ENCODE measurements around the gene PLEKHM3. TPM values are rescaled to one million over a fixed set of nuclear protein-coding genes. Genes with fewer than 3 reads are reported as not detected.

PLEKHM3 gene
- total RNA-seq, 1 donor from 2014 or later: 18.5 TPM

DNA sequence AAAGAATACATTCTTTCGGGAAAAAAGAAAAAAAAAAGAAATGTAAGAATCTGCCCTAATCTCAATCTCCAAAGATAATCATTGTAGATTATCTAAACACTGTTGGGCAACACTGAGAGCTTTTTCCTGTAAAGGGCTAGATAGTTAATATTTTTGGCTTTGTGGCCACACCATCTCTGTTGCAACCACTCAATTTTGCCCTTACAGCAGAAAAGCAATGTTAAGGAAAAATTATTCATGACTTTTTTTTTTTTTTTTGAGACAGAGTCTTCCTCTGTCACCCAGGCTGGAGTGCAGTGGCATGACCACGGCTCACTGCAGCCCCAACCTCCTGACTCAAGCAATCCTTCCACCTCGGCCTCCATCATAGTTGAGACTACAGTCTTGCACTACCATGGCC, 238.3 kb downstream of the PLEKHM3 start:
- no peak for DNase-seq

DNA sequence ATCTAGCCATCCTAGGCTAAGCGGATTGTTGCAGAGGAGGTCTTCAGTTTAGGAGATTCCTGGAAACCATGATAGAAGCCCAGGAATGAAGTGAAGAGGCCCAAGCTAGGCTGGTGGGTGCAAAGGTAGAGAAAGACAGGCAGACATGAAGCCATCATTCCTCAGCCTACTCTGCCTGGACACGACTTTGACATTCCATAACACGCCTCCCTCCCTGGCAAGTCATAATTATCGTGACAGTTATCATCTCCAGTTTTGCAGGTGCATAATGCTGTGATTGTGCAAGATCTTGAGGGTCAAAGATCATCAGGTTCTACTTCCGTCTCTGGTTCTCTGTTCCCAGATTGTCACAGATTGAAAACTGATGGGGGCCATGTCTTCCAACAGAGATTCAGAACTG, 240.4 kb downstream of the PLEKHM3 start:
- no peak for DNase-seq

DNA sequence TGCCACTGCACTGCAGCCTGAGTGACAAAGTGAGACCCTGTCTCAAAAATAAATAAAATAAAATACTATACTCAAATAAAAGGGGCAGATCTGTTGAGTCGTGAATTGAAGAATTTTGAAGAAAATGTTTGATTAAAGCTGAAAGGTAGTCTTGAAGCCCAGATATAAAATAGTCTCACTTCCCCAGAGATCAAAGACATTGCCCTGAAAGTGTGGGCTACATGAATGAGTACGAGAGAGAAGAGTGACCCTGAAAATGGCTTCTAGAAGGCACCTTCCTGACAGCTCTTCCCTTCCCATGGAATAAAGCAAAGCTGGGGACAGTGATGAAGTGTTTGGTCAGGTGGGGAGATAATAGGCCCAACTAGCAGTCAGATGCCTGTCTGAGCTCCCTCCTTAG, 241.8 kb downstream of the PLEKHM3 start:
- DNase-seq: no peak

DNA sequence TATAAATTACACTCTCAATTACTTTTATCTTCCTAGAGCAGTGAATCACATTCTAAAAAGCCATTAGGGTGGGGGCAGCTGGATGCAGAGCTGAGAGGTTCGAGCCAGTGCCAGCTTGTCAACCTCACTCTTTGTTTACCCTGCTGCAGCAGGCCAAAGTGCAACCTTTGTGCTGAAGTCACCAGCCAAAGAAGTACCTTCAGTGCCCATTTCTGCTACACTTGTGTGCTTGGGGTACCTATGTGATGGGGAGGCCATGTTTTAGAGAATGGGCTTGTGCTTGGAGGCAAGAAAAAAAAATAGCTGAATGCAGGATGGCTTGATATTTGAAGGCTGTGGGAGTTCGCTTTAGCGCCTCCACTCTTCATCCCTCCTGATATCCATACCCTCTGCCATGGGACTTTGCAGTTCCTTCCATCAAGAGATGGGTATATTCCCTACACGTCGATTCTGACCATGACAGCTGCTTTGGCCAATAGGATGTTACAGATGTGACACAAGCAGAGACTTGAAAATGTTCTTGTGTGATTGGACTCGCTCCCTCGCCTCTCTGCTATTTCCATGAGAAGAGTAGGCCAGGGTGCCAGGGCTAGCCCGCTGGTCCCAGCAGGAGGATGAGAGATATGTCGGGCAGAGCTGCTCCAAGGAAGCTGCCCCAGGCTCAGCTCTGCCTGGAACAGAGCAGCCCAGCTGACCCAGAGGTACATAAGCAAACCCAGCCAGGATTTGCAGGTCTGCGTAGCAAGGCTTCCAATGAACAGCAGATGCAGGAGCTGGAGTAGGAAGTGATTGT, 242.9 kb downstream of the PLEKHM3 start:
- no peak for DNase-seq

DNA sequence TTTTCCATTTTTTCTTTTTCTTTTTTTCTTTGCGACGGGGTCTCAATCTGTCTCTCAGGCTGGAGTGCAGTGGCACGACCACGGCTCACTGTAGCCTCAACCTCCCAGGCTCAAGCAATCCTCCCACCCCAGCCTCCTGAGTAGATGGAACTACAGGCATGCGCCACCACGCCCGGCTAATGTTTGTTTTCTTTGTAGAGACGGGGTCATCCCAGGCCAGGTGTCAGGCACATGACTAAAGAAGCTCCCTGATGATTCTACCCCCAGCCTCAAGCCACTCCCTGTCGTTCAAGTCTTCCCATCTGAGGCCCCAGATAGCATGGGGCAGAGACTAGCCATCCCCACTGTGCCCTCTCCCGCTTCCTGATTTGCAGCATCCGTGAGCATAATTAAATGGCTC, 245.8 kb downstream of the PLEKHM3 start:
- no peak for DNase-seq

DNA sequence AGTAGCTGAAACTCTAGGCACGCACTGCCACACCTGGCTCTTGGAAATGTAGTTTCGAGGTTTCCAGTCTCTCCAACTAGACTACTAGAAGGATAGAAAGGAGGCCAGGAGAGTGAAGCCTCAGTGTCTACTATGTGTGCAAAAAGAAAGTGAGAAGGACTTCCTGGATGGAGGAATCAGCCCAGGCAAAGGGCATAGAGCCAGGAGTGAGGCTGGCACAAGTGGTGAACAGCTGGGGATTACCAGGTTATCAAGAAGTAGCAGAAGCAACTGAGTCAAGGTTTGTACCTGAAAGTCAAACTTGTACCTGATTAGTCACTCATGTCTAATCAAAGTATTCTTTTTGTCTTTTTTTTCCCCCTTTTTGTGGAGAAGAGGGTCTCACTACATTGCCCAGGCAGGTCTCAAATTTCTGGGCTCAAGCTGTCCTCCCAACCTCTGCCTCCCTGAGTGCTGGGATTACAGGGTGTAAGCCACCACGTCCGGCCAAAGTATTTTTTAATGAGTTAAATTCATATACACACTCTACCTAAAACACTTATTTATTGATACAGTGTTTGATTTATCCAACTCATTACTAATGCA, 246.9 kb downstream of the PLEKHM3 start:
- DNase-seq: no peak

DNA sequence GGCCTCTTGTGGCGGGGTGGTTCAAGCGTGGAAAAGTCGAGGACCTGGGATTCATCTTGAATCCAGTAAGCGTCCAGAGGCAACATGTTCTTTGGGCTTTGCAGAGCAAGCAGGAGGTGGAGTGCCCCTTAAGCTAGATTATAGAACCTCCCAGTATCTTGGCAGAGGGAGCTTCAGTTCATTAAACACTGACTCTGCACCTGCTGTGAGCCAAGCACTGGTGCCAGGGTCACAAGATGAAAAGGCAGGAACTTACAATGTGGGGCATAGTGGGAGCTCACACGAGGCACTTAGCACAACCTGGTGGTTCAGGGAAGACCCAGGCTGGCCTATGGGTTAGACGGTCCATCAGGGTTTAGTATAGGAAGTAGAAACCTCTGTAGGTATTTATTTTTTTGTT, 248.2 kb downstream of the PLEKHM3 start:
- no peak for DNase-seq

DNA sequence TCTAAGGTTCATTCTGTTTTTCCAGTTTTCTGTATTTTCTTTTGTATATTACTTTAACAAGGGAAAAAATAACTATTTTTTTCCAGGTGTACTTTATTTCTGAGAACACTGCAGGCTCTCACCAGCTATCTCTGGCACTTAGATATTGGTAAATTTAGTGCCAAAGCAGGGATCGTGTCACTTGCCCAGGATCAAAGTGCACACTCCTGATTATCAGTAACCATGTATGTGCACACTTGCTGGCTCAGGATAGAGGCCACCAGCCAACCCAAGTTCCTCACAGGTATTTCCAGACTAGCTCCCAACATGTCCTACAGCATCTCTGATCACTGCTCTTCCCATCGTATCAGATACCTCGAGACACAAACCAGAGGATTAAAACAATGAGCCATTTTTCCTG, 249.9 kb downstream of the PLEKHM3 start:
- DNase-seq: no peak

DNA sequence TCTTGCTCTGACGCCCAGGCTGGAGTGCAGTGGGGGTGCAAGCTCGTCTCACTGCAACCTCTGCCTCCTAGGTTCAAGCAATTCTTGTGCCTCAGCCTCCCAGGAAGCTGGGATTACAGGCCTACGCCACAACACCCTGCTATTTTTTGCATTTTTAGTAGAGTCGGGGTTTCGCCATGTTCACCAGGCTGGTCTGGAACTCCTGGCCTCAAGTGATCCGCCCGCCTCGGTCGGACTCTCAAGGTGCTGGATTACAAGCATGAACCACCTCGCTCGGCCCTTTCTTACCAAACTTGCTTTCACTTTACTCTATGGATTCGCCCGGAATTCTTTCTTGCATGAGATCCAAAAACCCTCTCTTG, 252.5 kb downstream of the PLEKHM3 start:
- no peak for DNase-seq

DNA sequence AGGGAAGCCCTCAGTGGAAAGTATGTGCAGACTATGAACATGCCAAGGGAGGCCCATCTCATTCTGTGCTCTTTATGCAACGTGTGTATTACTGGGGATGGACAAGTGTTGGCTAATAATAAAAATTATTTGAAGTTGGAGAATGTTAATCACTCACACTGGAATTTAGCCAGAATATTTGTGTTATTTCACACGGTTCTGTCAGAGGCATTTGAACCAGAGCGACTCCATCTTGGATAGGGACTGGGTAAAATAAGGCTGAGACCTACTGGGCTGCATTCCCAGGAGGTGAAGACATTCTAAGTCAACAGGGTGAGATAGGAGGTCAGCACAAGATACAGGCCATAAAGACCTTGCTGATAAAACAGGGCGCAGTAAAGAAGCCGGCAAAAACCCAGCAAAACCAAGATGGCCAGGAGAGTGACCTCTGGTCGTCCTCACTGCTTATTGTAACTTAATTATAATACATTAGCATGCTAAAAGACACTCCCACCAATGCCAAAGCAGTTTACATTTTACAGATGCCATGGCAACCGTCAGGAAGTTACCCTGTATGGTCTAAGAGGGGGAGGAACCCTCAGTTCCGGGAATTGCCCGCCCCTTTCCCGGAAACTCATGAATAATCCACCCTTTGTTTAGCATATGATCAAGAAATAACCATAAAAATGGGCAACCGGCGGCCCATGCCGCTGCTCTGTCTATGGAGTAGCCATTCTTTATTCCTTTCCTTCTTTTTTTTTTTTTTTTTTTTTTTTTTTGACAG, 253.1 kb downstream of the PLEKHM3 start:
- peak; percentile 39 for DNase-seq

DNA sequence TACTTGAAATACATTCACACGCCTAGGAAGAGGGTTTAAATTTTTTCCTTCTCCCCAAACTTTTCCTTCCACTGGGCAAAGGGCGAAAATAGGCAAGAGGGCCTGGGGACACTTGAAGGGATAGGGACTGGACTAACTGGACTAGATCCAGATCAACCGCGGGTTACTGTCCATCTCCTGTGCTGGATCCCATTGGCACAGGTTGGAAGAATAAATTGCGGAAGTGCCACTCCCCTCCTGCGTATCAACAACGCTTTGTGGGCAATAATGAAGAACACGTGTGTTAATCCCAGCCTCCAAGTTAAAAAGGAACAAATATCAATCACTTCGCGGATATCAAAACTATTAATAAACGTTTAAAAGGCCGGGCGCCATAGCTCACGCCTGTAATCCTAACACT, 253.9 kb downstream of the PLEKHM3 start:
- no peak for DNase-seq

Other genes with a start within 250 kb of the PLEKHM3 start
- not detected in 2 replicates for gene CRYGD, start 99.0 kb upstream of the PLEKHM3 start, total RNA-seq
- not detected in 2 replicates for gene CRYGC, start 104.3 kb upstream of the PLEKHM3 start, total RNA-seq
- gene CRYGB, start 120.6 kb upstream of the PLEKHM3 start, total RNA-seq: not detected in 2 replicates
- gene CRYGA, start 138.1 kb upstream of the PLEKHM3 start, total RNA-seq: not detected in 2 replicates
- gene C2orf80, start 164.5 kb upstream of the PLEKHM3 start, total RNA-seq: not detected in 2 replicates
- 107 and 137 TPM in 2 replicates for gene IDH1, start 229.5 kb upstream of the PLEKHM3 start, total RNA-seq
- 33.2 and 36.3 TPM in 2 replicates for gene PIKFYVE, start 240.7 kb upstream of the PLEKHM3 start, total RNA-seq

Data from dermis blood vessel endothelial cell (primary cell).